Chondrocyte (in vitro differentiated cells): Measurements from ENCODE around the gene CELF2. TPM values are rescaled to one million over a fixed set of nuclear protein-coding genes. Genes with fewer than 3 reads are reported as not detected.
A peak's percentile ranks its signal among the peaks of the same experiment; 100 is the strongest.

Experiments
- DNase-seq: peaks from one replicate; pipeline ENCODE4 v3.0.0; 2021; ENCODE audit warnings: mixed read lengths, low spot score
- H3K27ac Mint-ChIP-seq: one replicate; pipeline ENCODE4 v1.8.0; 2021; ENCODE audit warnings: mild to moderate bottlenecking, moderate library complexity, mixed read lengths; ENCODE audit not compliant: unreplicated experiment
- H3K27me3 Mint-ChIP-seq: 2 replicates; pipeline ENCODE4 v1.8.0; 2021; ENCODE audit warnings: low read depth, mixed read lengths
- H3K36me3 Mint-ChIP-seq: 2 replicates; pipeline ENCODE4 v1.8.0; 2021; ENCODE audit warnings: low read depth, mixed read lengths
- H3K4me1 Mint-ChIP-seq: 2 replicates; pipeline ENCODE4 v1.8.0; 2021; ENCODE audit warnings: low read depth, mild to moderate bottlenecking, mixed read lengths
- H3K4me3 Mint-ChIP-seq: one replicate; pipeline ENCODE4 v1.8.0; 2021; ENCODE audit warnings: mild to moderate bottlenecking, moderate library complexity, mixed read lengths; ENCODE audit not compliant: unreplicated experiment
- H3K9me3 Mint-ChIP-seq: 2 replicates; pipeline ENCODE4 v1.8.0; 2021; ENCODE audit warnings: low read depth, mixed read lengths
- CTCF ChIP-seq: fragments of 200-600 bp; sonication (generic); IDR thresholded peaks from 2 replicates; pipeline ENCODE4 v1.5.0; 2021; ENCODE audit warnings: antibody characterized with exemption, mild to moderate bottlenecking, moderate library complexity
- total RNA-seq: library from RNA; stranded (reverse); gene quantifications from 3 replicates; pipeline ENCODE4 v1.2.1, GENCODE V29; 2021

The CELF2 gene
- total RNA-seq, 1 donor from 2014 or later: 44.3 TPM

GRCh38 chr10:11255156-11255555, 237.5 kb downstream of the CELF2 start:
- TF ChIP-seq CTCF: no peak
- no peaks in the 10 kb centered on the region for H3K27me3 Mint-ChIP-seq
- no peak overlapping the region for H3K4me3 Mint-ChIP-seq

GRCh38 chr10:11255796-11256444, 238.2 kb downstream of the CELF2 start:
- peaks cover 10% of the 10 kb centered on the region for H3K36me3 Mint-ChIP-seq
- H3K27me3 Mint-ChIP-seq: no peaks in the 10 kb centered on the region
- no peaks in the 10 kb centered on the region for H3K9me3 Mint-ChIP-seq
- no peak overlapping the region for H3K27ac Mint-ChIP-seq
- no peak for DNase-seq
- no peak for TF ChIP-seq CTCF
- no peak overlapping the region for H3K4me3 Mint-ChIP-seq
- H3K4me1 Mint-ChIP-seq: no peaks in the 10 kb centered on the region

More at GRCh38 chr10:11255156-11255555, 237.5 kb downstream of the CELF2 start:
- no peak for DNase-seq
- H3K27ac Mint-ChIP-seq: no peak overlapping the region
- H3K4me1 Mint-ChIP-seq: no peaks in the 10 kb centered on the region
- peaks cover 12% of the 10 kb centered on the region for H3K36me3 Mint-ChIP-seq
- no peaks in the 10 kb centered on the region for H3K9me3 Mint-ChIP-seq

GRCh38 chr10:11256896-11257295, 239.2 kb downstream of the CELF2 start:
- Mint-ChIP-seq H3K4me3 (no peak overlapping the region), H3K4me1 (no peaks in the 10 kb centered on the region), H3K9me3 (no peaks in the 10 kb centered on the region), H3K36me3 (peaks cover 12% of the 10 kb centered on the region), H3K27me3 (no peaks in the 10 kb centered on the region), H3K27ac (no peak overlapping the region)
- peak; percentile 11 for DNase-seq
- no peak for TF ChIP-seq CTCF

- Mint-ChIP-seq H3K9me3 (no peaks in the 10 kb centered on the region), H3K27ac (no peak overlapping the region), H3K36me3 (peaks cover 14% of the 10 kb centered on the region), H3K27me3 (no peaks in the 10 kb centered on the region), H3K4me3 (no peak overlapping the region), H3K4me1 (no peaks in the 10 kb centered on the region)
- TF ChIP-seq CTCF: no peak
- DNase-seq: peak; percentile 22
Measured at GRCh38 chr10:11257440-11258090, 239.9 kb downstream of the CELF2 start.

- Mint-ChIP-seq H3K27ac (no peak overlapping the region), H3K9me3 (no peaks in the 10 kb centered on the region), H3K27me3 (no peaks in the 10 kb centered on the region), H3K4me1 (no peaks in the 10 kb centered on the region), H3K36me3 (peaks cover 14% of the 10 kb centered on the region), H3K4me3 (no peak overlapping the region)
- TF ChIP-seq CTCF: no peak
- DNase-seq: peak; percentile 59
Measured at GRCh38 chr10:11260170-11260569, 242.5 kb downstream of the CELF2 start.
